ENCODE data around the gene PDF. TPM values are rescaled to one million over a fixed set of nuclear protein-coding genes. Genes with fewer than 3 reads are reported as not detected.

The PDF gene
- total and polyA plus RNA-seq, 2 donors (not counting 1 experiment from before 2014, with no cell fraction given), result 5.5 to 9.6 TPM

- Mint-ChIP-seq H3K4me1 (peaks cover 24% of the 10 kb centered on the region), H3K27me3 (no peaks in the 10 kb centered on the region), H3K4me3 (peak within 1 kb of the TSS; percentile 99), H3K27ac (peak within 1 kb of the TSS; percentile 94), H3K9me3 (ENCODE audit: insufficient read depth) (no peaks in the 10 kb centered on the region)
- CTCF ChIA-PET, result interaction anchor here (0.6 to 1.4 kb wide), 4 partner anchors 20 to 161 kb away, joined by 3 read pairs; no protein-coding TSS in a partner anchor
- no peak for TF ChIP-seq EZH2 (IDR thresholded peaks at IDR 0.05; ENCODE audit: borderline replicate concordance, insufficient read depth, low read depth, low read length, poor library complexity, severe bottlenecking)
- TF ChIP-seq, protein P1, sequence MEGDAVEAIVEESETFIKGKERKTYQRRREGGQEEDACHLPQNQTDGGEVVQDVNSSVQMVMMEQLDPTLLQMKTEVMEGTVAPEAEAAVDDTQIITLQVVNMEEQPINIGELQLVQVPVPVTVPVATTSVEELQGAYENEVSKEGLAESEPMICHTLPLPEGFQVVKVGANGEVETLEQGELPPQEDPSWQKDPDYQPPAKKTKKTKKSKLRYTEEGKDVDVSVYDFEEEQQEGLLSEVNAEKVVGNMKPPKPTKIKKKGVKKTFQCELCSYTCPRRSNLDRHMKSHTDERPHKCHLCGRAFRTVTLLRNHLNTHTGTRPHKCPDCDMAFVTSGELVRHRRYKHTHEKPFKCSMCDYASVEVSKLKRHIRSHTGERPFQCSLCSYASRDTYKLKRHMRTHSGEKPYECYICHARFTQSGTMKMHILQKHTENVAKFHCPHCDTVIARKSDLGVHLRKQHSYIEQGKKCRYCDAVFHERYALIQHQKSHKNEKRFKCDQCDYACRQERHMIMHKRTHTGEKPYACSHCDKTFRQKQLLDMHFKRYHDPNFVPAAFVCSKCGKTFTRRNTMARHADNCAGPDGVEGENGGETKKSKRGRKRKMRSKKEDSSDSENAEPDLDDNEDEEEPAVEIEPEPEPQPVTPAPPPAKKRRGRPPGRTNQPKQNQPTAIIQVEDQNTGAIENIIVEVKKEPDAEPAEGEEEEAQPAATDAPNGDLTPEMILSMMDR (IDR thresholded peaks at IDR 0.05), result peak; percentile 86
- H3K9me3 ChIP-seq (ENCODE audit: control extremely low read depth in 1 of 3, control insufficient read depth in 2 of 3, insufficient read depth in 1 of 3, low read length in 2 of 3), result peaks cover 0 to 6% (median 0%) of the 10 kb centered on the region in 3 donors
- H3K27me3 ChIP-seq (replicated peaks in 1 of 4; ENCODE audit: control extremely low read depth in 1 of 4, control insufficient read depth in 3 of 4, insufficient read depth in 4 of 4, low read length in 3 of 4), result no peaks in the 10 kb centered on the region
- H3K4me1 ChIP-seq (ENCODE audit: control insufficient read depth in 2 of 2, insufficient read depth in 2 of 2, low read length in 2 of 2), result peaks cover 10 to 23% of the 10 kb centered on the region in 2 donors
- H3K36me3 ChIP-seq (replicated peaks in 1 of 2; ENCODE audit: control extremely low read depth in 1 of 2, control insufficient read depth in 1 of 2, extremely low read depth in 1 of 2, insufficient read depth in 2 of 2, low read length in 1 of 2), result peaks cover 2 to 18% of the 10 kb centered on the region in 2 experiments
- intact Hi-C loops (cut with micrococcal nuclease), result loop anchor here (1.0 to 10.0 kb wide), 6 partner anchors 19 to 776 kb away; partner anchors contain the start of genes COG8, CYB5B, NIP7 and PDF
- WGBS (ENCODE audit: insufficient coverage), result 10% methylated on average over 60 of the region's 70 CpGs
- POLR2A ChIA-PET, result interaction anchor here (0.6 kb wide), 1 partner anchor 1876 kb away, joined by 3 read pairs; no protein-coding TSS in a partner anchor
- DNase-seq (peak; percentile 97), ATAC-seq (ENCODE audit: low read depth) (peak; percentile 98)
- peaks cover 38% of the 10 kb centered on the region for H4K20me1 ChIP-seq (ENCODE audit: control insufficient read depth, insufficient read depth, low read length, poor library complexity, severe bottlenecking)
- peak within 1 kb of the TSS; percentile 84 for H2AFZ ChIP-seq (ENCODE audit: insufficient read depth, low read depth, low read length, poor library complexity, severe bottlenecking)
- peak within 1 kb of the TSS; percentile 88 for H3K9ac ChIP-seq (ENCODE audit: low read length)
- H3K4me2 ChIP-seq (replicated peaks; ENCODE audit: low read depth, low read length, poor library complexity, severe bottlenecking), result peak within 1 kb of the TSS; percentile 94
- H3K27ac ChIP-seq (ENCODE audit: low read length in 2 of 2), result peak within 1 kb of the TSS; percentile 75 to 84
- H3K4me3 ChIP-seq (ENCODE audit: control extremely low read depth in 1 of 5, extremely low read depth in 1 of 5, insufficient read depth in 1 of 5, low read depth in 2 of 5, low read length in 4 of 5), result peak within 1 kb of the TSS; percentile 62 to 89 (median 67)
- H3K79me2 ChIP-seq (ENCODE audit: control insufficient read depth, insufficient read depth, low read length), result peaks cover 45% of the 10 kb centered on the region
Observed at GRCh38 chr16:69310653-69311532, 19.5 kb downstream of the PDF start, which contains the start of gene VPS4A. Gene VPS4A (plus strand): TSS chr16:69311350. CDS start chr16:69311512, 162 bp downstream.

All from B cell (primary cell).